ENCODE data around the gene PRDM2. TPM values are rescaled to one million over a fixed set of nuclear protein-coding genes. Genes with fewer than 3 reads are reported as not detected.
"Not testable (repeated sequence)": the region's sequence is repeated elsewhere in the genome, so short reads cannot be mapped to it uniquely, and the experiment has no call there.

PRDM2 gene
- total RNA-seq, 5 donors from 2014 or later (not counting 1 experiment from before 2014, with no cell fraction given): 93.3 to 162 (median 99.4) TPM

GRCh38 chr1:13707164-13707563 lies 7.2 kb downstream of the PRDM2 start:
- DNase-seq (no peak), ATAC-seq (replicated peaks in 1 of 4) (no peak)
- H3K9me3 ChIP-seq: no peaks in the 10 kb centered on the region
- 100% methylated on average over 1 of the region's 3 CpGs for WGBS (ENCODE audit: insufficient coverage)
- no peak overlapping the region for H3K4me3 ChIP-seq (ENCODE audit: control insufficient read depth in 1 of 2, extremely low read depth in 1 of 2, low read length in 1 of 2)
- H3K4me1 ChIP-seq (ENCODE audit: control insufficient read depth in 1 of 2, extremely low read depth in 1 of 2, insufficient read depth in 2 of 2, low read length in 2 of 2): peaks cover 13 to 25% of the 10 kb centered on the region in 2 experiments
- H3K4me1 Mint-ChIP-seq: peaks cover 76 to 82% (median 81%) of the 10 kb centered on the region in 3 donors
- no peak overlapping the region for H3K27ac Mint-ChIP-seq
- no peak overlapping the region for H3K27ac ChIP-seq (ENCODE audit: low read length)
- CTCF ChIA-PET: interaction anchor here (1.1 to 2.1 kb wide), 3 partner anchors 8 to 18 kb away, joined by 4 to 15 read pairs (median 5); no protein-coding TSS in a partner anchor
- H3K36me3 ChIP-seq (ENCODE audit: control insufficient read depth in 2 of 2, extremely low read depth in 1 of 2, insufficient read depth in 1 of 2, low read length in 1 of 2): no peaks in the 10 kb centered on the region
- no peaks in the 10 kb centered on the region for H3K27me3 Mint-ChIP-seq
- no peaks in the 10 kb centered on the region for H3K9me3 Mint-ChIP-seq
- no peak overlapping the region for H3K4me3 Mint-ChIP-seq
- POLR2A ChIA-PET: interaction anchor here (0.6 to 0.7 kb wide), 3 partner anchors 17 to 52 kb away, joined by 3 to 5 read pairs (median 4); no protein-coding TSS in a partner anchor
- H3K36me3 Mint-ChIP-seq: peaks cover 9% of the 10 kb centered on the region
- H3K27me3 ChIP-seq (replicated peaks in 1 of 2; ENCODE audit: control insufficient read depth in 2 of 2, extremely low read depth in 1 of 2, insufficient read depth in 2 of 2, low read length in 1 of 2): no peaks in the 10 kb centered on the region

- Mint-ChIP-seq H3K36me3 (peaks cover 16% of the 10 kb centered on the region), H3K9me3 (no peaks in the 10 kb centered on the region), H3K4me3 (no peak overlapping the region), H3K4me1 (peaks cover 76 to 80% (median 77%) of the 10 kb centered on the region in 3 donors), H3K27me3 (no peaks in the 10 kb centered on the region), H3K27ac (no peak overlapping the region)
- no peak overlapping the region for H3K4me3 ChIP-seq (ENCODE audit: control insufficient read depth in 1 of 2, extremely low read depth in 1 of 2, low read length in 1 of 2)
- H3K27me3 ChIP-seq (replicated peaks in 1 of 2; ENCODE audit: control insufficient read depth in 2 of 2, extremely low read depth in 1 of 2, insufficient read depth in 2 of 2, low read length in 1 of 2): no peaks in the 10 kb centered on the region
- POLR2A ChIA-PET: interaction anchor here in 1 of 2 donors (0.6 kb wide), 1 partner anchor 43 kb away, joined by 3 read pairs; no protein-coding TSS in a partner anchor
- DNase-seq: no peak
- no peaks in the 10 kb centered on the region for H3K36me3 ChIP-seq (ENCODE audit: control insufficient read depth in 2 of 2, extremely low read depth in 1 of 2, insufficient read depth in 1 of 2, low read length in 1 of 2)
- no peaks in the 10 kb centered on the region for H3K9me3 ChIP-seq
- peaks cover 5 to 23% of the 10 kb centered on the region in 2 experiments for H3K4me1 ChIP-seq (ENCODE audit: control insufficient read depth in 1 of 2, extremely low read depth in 1 of 2, insufficient read depth in 2 of 2, low read length in 2 of 2)
- WGBS (ENCODE audit: insufficient coverage): 100% methylated on average over 1 of the region's 10 CpGs
- CTCF ChIA-PET: interaction anchor here (0.6 to 2.1 kb wide), 3 partner anchors 8 to 17 kb away, joined by 3 to 15 read pairs (median 4); no protein-coding TSS in a partner anchor
- no peak overlapping the region for H3K27ac ChIP-seq (ENCODE audit: low read length)
- no peak for ATAC-seq (replicated peaks in 1 of 4)
These were observed 8.5 kb downstream of the PRDM2 start for GRCh38 chr1:13708380-13708982.

GRCh38 chr1:13710086-13710485 lies 10.1 kb downstream of the PRDM2 start:
- peaks cover 5 to 15% of the 10 kb centered on the region in 2 experiments for H3K4me1 ChIP-seq (ENCODE audit: control insufficient read depth in 1 of 2, extremely low read depth in 1 of 2, insufficient read depth in 2 of 2, low read length in 2 of 2)
- no peak overlapping the region for H3K27ac ChIP-seq (ENCODE audit: low read length)
- POLR2A ChIA-PET: no interaction called here
- no peaks in the 10 kb centered on the region for H3K27me3 ChIP-seq (replicated peaks in 1 of 2; ENCODE audit: control insufficient read depth in 2 of 2, extremely low read depth in 1 of 2, insufficient read depth in 2 of 2, low read length in 1 of 2)
- Mint-ChIP-seq H3K9me3 (no peaks in the 10 kb centered on the region), H3K27ac (peak overlapping the region in 1 of 2 donors; percentile 24), H3K4me3 (no peak overlapping the region), H3K27me3 (no peaks in the 10 kb centered on the region), H3K4me1 (peaks cover 68 to 72% (median 69%) of the 10 kb centered on the region in 3 donors), H3K36me3 (peaks cover 16% of the 10 kb centered on the region)
- no peak overlapping the region for H3K4me3 ChIP-seq (ENCODE audit: control insufficient read depth in 1 of 2, extremely low read depth in 1 of 2, low read length in 1 of 2)
- WGBS (ENCODE audit: insufficient coverage): no CpG with 5 or more reads among the region's 2 CpGs
- no peaks in the 10 kb centered on the region for H3K36me3 ChIP-seq (ENCODE audit: control insufficient read depth in 2 of 2, extremely low read depth in 1 of 2, insufficient read depth in 1 of 2, low read length in 1 of 2)
- H3K9me3 ChIP-seq: no peaks in the 10 kb centered on the region
- CTCF ChIA-PET: interaction anchor here in 1 of 2 donors (1.0 kb wide), 1 partner anchor 15 kb away, joined by 3 read pairs; no protein-coding TSS in a partner anchor
- ATAC-seq (replicated peaks in 1 of 4) (no peak), DNase-seq (no peak)

GRCh38 chr1:13714851-13715250 lies 14.9 kb downstream of the PRDM2 start:
- DNase-seq: no peak
- H3K27me3 ChIP-seq (replicated peaks in 1 of 2; ENCODE audit: control insufficient read depth in 2 of 2, extremely low read depth in 1 of 2, insufficient read depth in 2 of 2, low read length in 1 of 2): no peaks in the 10 kb centered on the region
- H3K9me3 Mint-ChIP-seq: peaks cover 0 to 5% (median 0%) of the 10 kb centered on the region in 3 donors
- H3K27ac Mint-ChIP-seq: peak overlapping the region in 1 of 2 donors; percentile 12
- ATAC-seq (replicated peaks in 1 of 4): no peak
- peaks cover 25% of the 10 kb centered on the region for H3K36me3 Mint-ChIP-seq
- no peak overlapping the region for H3K4me3 Mint-ChIP-seq
- H3K36me3 ChIP-seq (ENCODE audit: control insufficient read depth in 2 of 2, extremely low read depth in 1 of 2, insufficient read depth in 1 of 2, low read length in 1 of 2): peaks cover 0 to 4% of the 10 kb centered on the region in 2 donors
- H3K4me3 ChIP-seq (ENCODE audit: control insufficient read depth in 1 of 2, extremely low read depth in 1 of 2, low read length in 1 of 2): no peak overlapping the region
- no peaks in the 10 kb centered on the region for H3K4me1 ChIP-seq (ENCODE audit: control insufficient read depth in 1 of 2, extremely low read depth in 1 of 2, insufficient read depth in 2 of 2, low read length in 2 of 2)
- WGBS (ENCODE audit: insufficient coverage): no CpG with 5 or more reads among the region's 3 CpGs
- H3K9me3 ChIP-seq: no peaks in the 10 kb centered on the region
- no peak overlapping the region for H3K27ac ChIP-seq (ENCODE audit: low read length)
- ChIA-PET CTCF (interaction anchor here in 1 of 2 donors (0.6 to 3.2 kb wide), 5 partner anchors 8 to 48 kb away, joined by 3 to 22 read pairs (median 4); no protein-coding TSS in a partner anchor), POLR2A (interaction anchor here in 1 of 2 donors (0.6 to 0.7 kb wide), 4 partner anchors 13 to 43 kb away, joined by 3 to 9 read pairs (median 6); no protein-coding TSS in a partner anchor)
- H3K27me3 Mint-ChIP-seq: no peaks in the 10 kb centered on the region
- H3K4me1 Mint-ChIP-seq: peaks cover 46 to 52% (median 48%) of the 10 kb centered on the region in 3 donors

GRCh38 chr1:13715616-13716287 lies 15.8 kb downstream of the PRDM2 start:
- H3K27ac ChIP-seq (ENCODE audit: low read length); H3K36me3 ChIP-seq (ENCODE audit: control insufficient read depth in 2 of 2, extremely low read depth in 1 of 2, insufficient read depth in 1 of 2, low read length in 1 of 2); H3K4me3 ChIP-seq (ENCODE audit: control insufficient read depth in 1 of 2, extremely low read depth in 1 of 2, low read length in 1 of 2); H3K27me3 Mint-ChIP-seq; H3K27me3 ChIP-seq (replicated peaks in 1 of 2; ENCODE audit: control insufficient read depth in 2 of 2, extremely low read depth in 1 of 2, insufficient read depth in 2 of 2, low read length in 1 of 2); DNase-seq; H3K27ac Mint-ChIP-seq; ATAC-seq (replicated peaks in 1 of 4); H3K9me3 ChIP-seq; H3K4me3 Mint-ChIP-seq; H3K9me3 Mint-ChIP-seq; H3K4me1 ChIP-seq (ENCODE audit: control insufficient read depth in 1 of 2, extremely low read depth in 1 of 2, insufficient read depth in 2 of 2, low read length in 2 of 2): not testable (repeated sequence)
- Mint-ChIP-seq H3K36me3 (peaks cover 25% of the 10 kb centered on the region), H3K4me1 (peaks cover 39 to 46% (median 41%) of the 10 kb centered on the region in 3 donors)
- ChIA-PET POLR2A (interaction anchor here in 1 of 2 donors (0.6 kb wide), 1 partner anchor 41 kb away, joined by 4 read pairs; no protein-coding TSS in a partner anchor), CTCF (interaction anchor here in 1 of 2 donors (0.6 to 3.2 kb wide), 4 partner anchors 9 to 52 kb away, joined by 3 to 22 read pairs (median 4); no protein-coding TSS in a partner anchor)
- 100% methylated on average over 2 of the region's 9 CpGs for WGBS (ENCODE audit: insufficient coverage)

DNA sequence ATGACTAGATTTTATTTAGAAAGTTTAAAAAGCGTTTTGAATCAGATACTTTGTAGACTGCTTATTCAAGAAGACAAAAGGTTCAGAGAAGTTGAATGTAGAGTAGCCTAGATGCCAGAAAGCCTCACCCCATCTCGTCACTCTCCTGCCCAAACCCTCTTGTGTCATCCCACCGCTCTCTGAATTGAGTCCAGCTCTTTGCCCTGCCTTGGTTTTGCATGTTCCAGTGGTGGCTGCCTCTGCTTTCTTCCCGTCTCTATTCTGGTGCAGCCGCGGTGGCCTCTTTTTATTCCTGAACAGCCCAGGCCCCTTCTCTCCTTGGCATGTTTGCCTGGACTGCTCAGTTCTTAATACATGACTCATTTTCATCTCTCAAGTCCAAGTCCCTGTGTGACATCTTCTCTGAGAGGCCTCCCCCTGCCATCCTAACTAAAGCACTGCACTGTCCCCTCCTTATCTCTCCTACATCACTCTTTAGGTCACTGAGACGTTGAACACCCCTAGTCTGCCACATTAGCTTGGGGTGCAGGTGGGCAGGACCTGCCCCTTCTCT lies 22.9 kb downstream of the PRDM2 start:
- POLR2A ChIA-PET: no interaction called here
- H3K4me3 Mint-ChIP-seq: no peak overlapping the region
- H3K9me3 ChIP-seq: no peaks in the 10 kb centered on the region
- peak overlapping the region in 1 of 2 donors; percentile 14 for H3K27ac Mint-ChIP-seq
- H3K27me3 ChIP-seq (replicated peaks in 1 of 2; ENCODE audit: control insufficient read depth in 2 of 2, extremely low read depth in 1 of 2, insufficient read depth in 2 of 2, low read length in 1 of 2): no peaks in the 10 kb centered on the region
- CTCF ChIA-PET: interaction anchor here in 1 of 2 donors (2.3 to 3.3 kb wide), 2 partner anchors 9 to 20 kb away, joined by 6 to 22 read pairs; no protein-coding TSS in a partner anchor
- H3K27ac ChIP-seq (ENCODE audit: low read length): no peak overlapping the region
- no peak overlapping the region for H3K4me3 ChIP-seq (ENCODE audit: control insufficient read depth in 1 of 2, extremely low read depth in 1 of 2, low read length in 1 of 2)
- H3K36me3 Mint-ChIP-seq: peaks cover 10% of the 10 kb centered on the region
- H3K27me3 Mint-ChIP-seq: no peaks in the 10 kb centered on the region
- no peaks in the 10 kb centered on the region for H3K9me3 Mint-ChIP-seq
- 90% methylated on average over 5 of the region's 7 CpGs for WGBS (ENCODE audit: insufficient coverage)
- DNase-seq (no peak), ATAC-seq (replicated peaks in 1 of 4) (no peak)
- H3K36me3 ChIP-seq (ENCODE audit: control insufficient read depth in 2 of 2, extremely low read depth in 1 of 2, insufficient read depth in 1 of 2, low read length in 1 of 2): peaks cover 0 to 2% of the 10 kb centered on the region in 2 donors
- peaks cover 57 to 62% (median 62%) of the 10 kb centered on the region in 3 donors for H3K4me1 Mint-ChIP-seq
- H3K4me1 ChIP-seq (ENCODE audit: control insufficient read depth in 1 of 2, extremely low read depth in 1 of 2, insufficient read depth in 2 of 2, low read length in 2 of 2): peaks cover 0 to 11% of the 10 kb centered on the region in 2 experiments
